ENCODE results near the gene CORO2B.

DNA sequence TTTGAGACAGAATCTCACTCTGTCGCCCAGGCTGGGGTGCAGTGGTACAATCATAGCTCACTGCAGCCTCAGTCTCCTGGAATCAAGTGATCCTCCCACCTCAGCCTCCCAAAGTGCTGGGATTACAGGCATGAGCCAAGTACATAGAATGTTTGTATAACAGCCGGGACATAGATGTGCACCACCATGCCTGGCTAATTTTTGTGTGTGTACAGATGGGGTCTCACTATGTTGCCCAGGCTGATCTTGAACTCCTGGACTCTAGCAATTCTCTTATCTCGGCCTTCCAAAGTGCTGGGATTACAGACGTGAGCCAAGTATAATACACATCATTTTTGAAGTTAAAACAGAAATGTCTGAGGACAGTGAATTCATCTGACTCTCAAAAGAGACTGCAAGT, 93.5 kb downstream of the CORO2B start:
- no peak for TF ChIP-seq POLR2A (IDR thresholded peaks at IDR 0.05; ENCODE audit: extremely low read depth, insufficient read length)
- TF ChIP-seq, protein P1, sequence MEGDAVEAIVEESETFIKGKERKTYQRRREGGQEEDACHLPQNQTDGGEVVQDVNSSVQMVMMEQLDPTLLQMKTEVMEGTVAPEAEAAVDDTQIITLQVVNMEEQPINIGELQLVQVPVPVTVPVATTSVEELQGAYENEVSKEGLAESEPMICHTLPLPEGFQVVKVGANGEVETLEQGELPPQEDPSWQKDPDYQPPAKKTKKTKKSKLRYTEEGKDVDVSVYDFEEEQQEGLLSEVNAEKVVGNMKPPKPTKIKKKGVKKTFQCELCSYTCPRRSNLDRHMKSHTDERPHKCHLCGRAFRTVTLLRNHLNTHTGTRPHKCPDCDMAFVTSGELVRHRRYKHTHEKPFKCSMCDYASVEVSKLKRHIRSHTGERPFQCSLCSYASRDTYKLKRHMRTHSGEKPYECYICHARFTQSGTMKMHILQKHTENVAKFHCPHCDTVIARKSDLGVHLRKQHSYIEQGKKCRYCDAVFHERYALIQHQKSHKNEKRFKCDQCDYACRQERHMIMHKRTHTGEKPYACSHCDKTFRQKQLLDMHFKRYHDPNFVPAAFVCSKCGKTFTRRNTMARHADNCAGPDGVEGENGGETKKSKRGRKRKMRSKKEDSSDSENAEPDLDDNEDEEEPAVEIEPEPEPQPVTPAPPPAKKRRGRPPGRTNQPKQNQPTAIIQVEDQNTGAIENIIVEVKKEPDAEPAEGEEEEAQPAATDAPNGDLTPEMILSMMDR (IDR thresholded peaks at IDR 0.05; ENCODE audit: low read depth, low read length) = no peak
